K562 (cell line): ENCODE data around the gene LMO3. TPM values are rescaled to one million over a fixed set of nuclear protein-coding genes. Genes with fewer than 3 reads are reported as not detected.

Experiments used
- ATAC-seq: fragments of 200-7000 bp; cut with Tn5 transposase; 3 replicates; pipeline ENCODE4 v1.9.1; 2020; ENCODE audit warnings: moderate library complexity
- BruUV-seq: library from RNA; stranded (reverse); fragments of 400-500 nt; replicated peaks from 2 replicates; lab custom pipeline; 2021; lab: Mats Ljungman, UMichigan
- CTCF ChIA-PET: fragments of 300-600 bp; formaldehyde crosslinking; extraction: SDS; loops from one replicate; lab custom pipeline; 2021; ENCODE audit warnings: low intra/inter-chr PET ratio; lab: Yijun Ruan, JAX
- POLR2A ChIA-PET: fragments of 300-600, 350-650 bp; sonication (Branson Sonifier 250); formaldehyde crosslinking; extraction: SDS; loops from one replicate; lab custom pipeline; 2021; ENCODE audit warnings: antibody characterized with exemption, inconsistent platforms; lab: Yijun Ruan, JAX
- DNase-seq, 4 experiments: peaks; one replicate each; pipeline versions ENCODE4 v3.0.0 to v3.0.0-alpha.2; 2011 to 2018; ENCODE audit warnings: low spot score in 3 of 4, mixed read lengths in 3 of 4; ENCODE audit errors: extremely low read depth in 1 of 4
- FAIRE-seq: peaks from 2 replicates; lab custom pipeline; 2011; peaks lifted over from hg19 to GRCh38; lab: Jason Lieb, UNC
- H2AFZ ChIP-seq: 2 replicates; pipeline ENCODE4 v1.6.0; 2011; ENCODE audit warnings: low read depth, low read length, control low read depth, inconsistent platforms
- H3K27ac ChIP-seq: fragments of 200-600 bp; 3 replicates; pipeline ENCODE4 v1.8.0; 2011; ENCODE audit warnings: low read depth, mild to moderate bottlenecking, control low read depth, inconsistent platforms, low read length, moderate library complexity, mixed read lengths; ENCODE audit errors: extremely low read depth
- H3K27me3 ChIP-seq, 2 experiments: fragments of 300-600 bp in 1 of 2; 2 replicates in 1 of 2; 3 replicates in 1 of 2; pipeline versions ENCODE4 v1.6.0 to v1.8.0; 2011; ENCODE audit warnings: inconsistent platforms in 2 of 2, low read length in 2 of 2, mild to moderate bottlenecking in 1 of 2, mixed read lengths in 1 of 2, moderate library complexity in 1 of 2; ENCODE audit not compliant: control insufficient read depth in 2 of 2, insufficient read depth in 2 of 2
- H3K36me3 ChIP-seq: fragments of 300-600 bp; 3 replicates; pipeline ENCODE4 v1.8.0; 2011; ENCODE audit warnings: mild to moderate bottlenecking, low read length, inconsistent platforms; ENCODE audit not compliant: control insufficient read depth, insufficient read depth
- H3K4me1 ChIP-seq, 2 experiments: fragments of 200-600 bp in 1 of 2; replicated peaks in 1 of 2; 2 replicates in 1 of 2; 3 replicates in 1 of 2; pipeline versions ENCODE4 v1.5.1 to v1.8.0; 2011; ENCODE audit warnings: inconsistent platforms in 2 of 2, low read length in 2 of 2, mild to moderate bottlenecking in 1 of 2, mixed read lengths in 1 of 2, moderate library complexity in 1 of 2; ENCODE audit not compliant: control insufficient read depth in 2 of 2, insufficient read depth in 2 of 2
- H3K4me2 ChIP-seq: 2 replicates; pipeline ENCODE4 v1.6.1; 2011; ENCODE audit warnings: low read length, control low read depth, inconsistent platforms, mixed read lengths; ENCODE audit not compliant: insufficient read depth
- H3K4me3 ChIP-seq: fragments of 200-600 bp; sonication (generic), shearing (Covaris generic); 2 replicates; pipeline ENCODE4 v1.5.1; 2016; ENCODE audit warnings: control low read depth, inconsistent platforms
- H3K79me2 ChIP-seq: fragments of 200-600 bp; 3 replicates; pipeline ENCODE4 v1.8.0; 2011; ENCODE audit warnings: low read length, inconsistent platforms; ENCODE audit not compliant: control insufficient read depth, insufficient read depth
- H3K9ac ChIP-seq, 2 experiments: 2 replicates each; pipeline versions ENCODE4 v1.6.0 to v1.6.1; 2011; ENCODE audit warnings: low read depth in 2 of 2, low read length in 2 of 2, control low read depth in 1 of 2, inconsistent platforms in 1 of 2, mild to moderate bottlenecking in 1 of 2, mixed read lengths in 1 of 2; ENCODE audit not compliant: insufficient read depth in 1 of 2
- H3K9me1 ChIP-seq: one replicate; pipeline ENCODE4 v1.6.0; 2011; ENCODE audit warnings: inconsistent platforms, mild to moderate bottlenecking, low read length, moderate library complexity; ENCODE audit not compliant: control insufficient read depth, insufficient read depth
- H3K9me3 ChIP-seq: replicated peaks from 2 replicates; pipeline ENCODE4 v1.5.1; 2011; ENCODE audit warnings: low read depth, low read length, inconsistent platforms; ENCODE audit not compliant: control insufficient read depth, insufficient read depth
- H4K20me1 ChIP-seq: replicated peaks from 2 replicates; pipeline ENCODE4 v1.6.1; 2011; ENCODE audit warnings: low read length, inconsistent platforms, mixed read lengths; ENCODE audit not compliant: control insufficient read depth, insufficient read depth
- LCOR ChIP-seq: sonication (generic); formaldehyde crosslinking; IDR thresholded peaks from 2 replicates; pipeline ENCODE4 v1.8.0; 2022; ENCODE audit warnings: mild to moderate bottlenecking, missing genetic modification reagents
- MCM5 ChIP-seq: fragments of 450-650 bp; IDR thresholded peaks from 2 replicates; pipeline ENCODE4 v1.6.1; 2016; ENCODE audit warnings: low read depth
- PML ChIP-seq: IDR thresholded peaks from 2 replicates; pipeline ENCODE4 v1.6.1; 2012; ENCODE audit warnings: low read length, inconsistent platforms
- TSC22D4 ChIP-seq: fragments of 450-650 bp; IDR thresholded peaks from 2 replicates; pipeline ENCODE4 v1.6.1; 2016; ENCODE audit warnings: missing genetic modification characterization, missing biosample characterization, control low read depth
- ZNF133 ChIP-seq: fragments of 250-450 bp; sonication (Bioruptor Pico); IDR thresholded peaks from 2 replicates; pipeline ENCODE4 v1.4.0; 2020; ENCODE audit warnings: mild to moderate bottlenecking
- WGBS: fragments of 100-300 bp; shearing (Covaris generic); methylation state at CpG from one replicate; pipeline ENCODE4 v1.1.6; 2016; ENCODE audit warnings: low coverage, mixed read lengths; ENCODE audit not compliant: insufficient coverage; ENCODE audit errors: missing lambda C conversion rate; 5-methylcytosine and 5-hydroxymethylcytosine counted together
- in situ Hi-C: fragments of 300-500 bp; cut with MboI; formaldehyde crosslinking; loops from 4 replicates; pipeline ENCODE4 v1.15.0; 2018; ENCODE audit warnings: inconsistent platforms, mixed read lengths
- intact Hi-C: fragments of 100-400 bp; cut with micrococcal nuclease; formaldehyde crosslinking; loops from 2 replicates; pipeline ENCODE4 v1.14.2; 2022
- polyA plus RNA-seq, 8 experiments: library from polyadenylated mRNA; depleted of rRNA in 4 of 8; stranded (reverse) in 5 of 8; unstranded in 3 of 8; fragments of >200 nt; fragmentation: Nextera tagmentation in 2 of 8; fragmentation: Illumina TruSeq in 1 of 8; extraction: Ambion mirVana in 2 of 8; extraction: Trizol in 1 of 8; gene quantifications; 2 replicates each; pipeline versions ENCODE4 v1.2.1 to v1.2.3, GENCODE V29; 2011 to 2014; ENCODE audit warnings: inconsistent platforms in 1 of 8, missing spikeins in 1 of 8
- total RNA-seq, 7 experiments: library from RNA; depleted of rRNA in 6 of 7; stranded (reverse); fragments of >200 nt in 6 of 7; fragmentation: Illumina TruSeq in 2 of 7; extraction: Trizol in 2 of 7; gene quantifications; 2 replicates each; pipeline versions ENCODE4 v1.2.1 to v1.2.3, GENCODE V29; 2011 to 2021; ENCODE audit warnings: low replicate concordance in 1 of 7
- TF ChIP-seq, protein P1 (sequence below): fragments of 200-800 bp; sonication (Bioruptor generic); IDR thresholded peaks from 2 replicates; pipeline ENCODE4 v1.6.1; 2016; ENCODE audit warnings: missing genetic modification characterization, missing compliant biosample characterization

The LMO3 gene
- total and polyA plus RNA-seq, 9 of the 15 experiments (the other 6 are each of a cell fraction or from before 2014, with no cell fraction given) = 0.04 to 0.40 (median 0.05) TPM; not detected in 6

- TF ChIP-seq, protein P1, sequence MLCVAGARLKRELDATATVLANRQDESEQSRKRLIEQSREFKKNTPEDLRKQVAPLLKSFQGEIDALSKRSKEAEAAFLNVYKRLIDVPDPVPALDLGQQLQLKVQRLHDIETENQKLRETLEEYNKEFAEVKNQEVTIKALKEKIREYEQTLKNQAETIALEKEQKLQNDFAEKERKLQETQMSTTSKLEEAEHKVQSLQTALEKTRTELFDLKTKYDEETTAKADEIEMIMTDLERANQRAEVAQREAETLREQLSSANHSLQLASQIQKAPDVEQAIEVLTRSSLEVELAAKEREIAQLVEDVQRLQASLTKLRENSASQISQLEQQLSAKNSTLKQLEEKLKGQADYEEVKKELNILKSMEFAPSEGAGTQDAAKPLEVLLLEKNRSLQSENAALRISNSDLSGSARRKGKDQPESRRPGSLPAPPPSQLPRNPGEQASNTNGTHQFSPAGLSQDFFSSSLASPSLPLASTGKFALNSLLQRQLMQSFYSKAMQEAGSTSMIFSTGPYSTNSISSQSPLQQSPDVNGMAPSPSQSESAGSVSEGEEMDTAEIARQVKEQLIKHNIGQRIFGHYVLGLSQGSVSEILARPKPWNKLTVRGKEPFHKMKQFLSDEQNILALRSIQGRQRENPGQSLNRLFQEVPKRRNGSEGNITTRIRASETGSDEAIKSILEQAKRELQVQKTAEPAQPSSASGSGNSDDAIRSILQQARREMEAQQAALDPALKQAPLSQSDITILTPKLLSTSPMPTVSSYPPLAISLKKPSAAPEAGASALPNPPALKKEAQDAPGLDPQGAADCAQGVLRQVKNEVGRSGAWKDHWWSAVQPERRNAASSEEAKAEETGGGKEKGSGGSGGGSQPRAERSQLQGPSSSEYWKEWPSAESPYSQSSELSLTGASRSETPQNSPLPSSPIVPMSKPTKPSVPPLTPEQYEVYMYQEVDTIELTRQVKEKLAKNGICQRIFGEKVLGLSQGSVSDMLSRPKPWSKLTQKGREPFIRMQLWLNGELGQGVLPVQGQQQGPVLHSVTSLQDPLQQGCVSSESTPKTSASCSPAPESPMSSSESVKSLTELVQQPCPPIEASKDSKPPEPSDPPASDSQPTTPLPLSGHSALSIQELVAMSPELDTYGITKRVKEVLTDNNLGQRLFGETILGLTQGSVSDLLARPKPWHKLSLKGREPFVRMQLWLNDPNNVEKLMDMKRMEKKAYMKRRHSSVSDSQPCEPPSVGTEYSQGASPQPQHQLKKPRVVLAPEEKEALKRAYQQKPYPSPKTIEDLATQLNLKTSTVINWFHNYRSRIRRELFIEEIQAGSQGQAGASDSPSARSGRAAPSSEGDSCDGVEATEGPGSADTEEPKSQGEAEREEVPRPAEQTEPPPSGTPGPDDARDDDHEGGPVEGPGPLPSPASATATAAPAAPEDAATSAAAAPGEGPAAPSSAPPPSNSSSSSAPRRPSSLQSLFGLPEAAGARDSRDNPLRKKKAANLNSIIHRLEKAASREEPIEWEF (CRISPR knock-in tag) = no peak
- TF ChIP-seq LCOR (CRISPR knock-in tag) (no peak), TSC22D4 (no peak)
Measured at GRCh38 chr12:16588812-16589211, 17.1 kb downstream of the LMO3 start (continued).

DNA sequence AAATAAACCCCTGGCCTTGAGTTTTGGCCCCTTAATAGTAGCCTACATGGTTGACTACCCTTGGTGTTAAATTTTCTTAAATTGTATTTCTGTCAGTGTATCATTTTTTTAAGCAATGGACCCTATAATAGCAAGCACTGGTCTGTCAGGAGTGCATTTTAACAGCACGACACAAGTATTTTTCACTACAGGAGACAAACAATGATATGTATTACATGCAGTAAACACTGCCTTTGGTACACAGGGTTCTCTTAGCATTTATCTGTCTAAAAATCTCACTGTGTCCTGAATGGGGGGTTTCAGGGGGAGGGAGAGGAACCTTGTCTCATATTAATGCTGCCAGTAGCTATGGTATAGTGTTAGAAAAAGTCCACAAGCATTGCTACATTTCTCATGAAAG lies 18.4 kb downstream of the LMO3 start:
- Histone ChIP-seq H3K4me3 (no peak overlapping the region), H3K27me3 (no peaks in the 10 kb centered on the region), H3K79me2 (no peaks in the 10 kb centered on the region), H3K9me3 (no peaks in the 10 kb centered on the region), H3K4me1 (no peaks in the 10 kb centered on the region), H3K27ac (no peak overlapping the region), H2AFZ (no peak overlapping the region), H4K20me1 (no peaks in the 10 kb centered on the region), H3K4me2 (no peak overlapping the region), H3K9me1 (no peaks in the 10 kb centered on the region), H3K9ac (no peak overlapping the region), H3K36me3 (no peaks in the 10 kb centered on the region)
- no peak for FAIRE-seq
- 0% methylated on average over 1 of the region's 1 CpG for WGBS
- DNase-seq = no peak
- intact Hi-C loops (no loop called here), in situ Hi-C loops (no loop called here)
- BruUV-seq = no TSS peak
- no peak for ATAC-seq
- ChIA-PET CTCF (interaction anchor here (0.6 kb wide), 1 partner anchor 361 kb away, joined by 3 read pairs; no protein-coding TSS in a partner anchor), POLR2A (no interaction called here)
- TF ChIP-seq PML (no peak), MCM5 (no peak), ZNF133 (CRISPR knock-in tag) (no peak)
